GM10266 (cell line): Measurements from ENCODE around the gene NLGN1.

ENCODE experiments used
- DNase-seq: peaks from one replicate; pipeline ENCODE4 v3.0.0; 2012; ENCODE audit errors: extremely low spot score
- TF ChIP-seq, protein P1 (sequence below): IDR thresholded peaks from 2 replicates; pipeline ENCODE4 v1.5.1; 2012; ENCODE audit warnings: mild to moderate bottlenecking, low read depth; ENCODE audit not compliant: control insufficient read depth, insufficient read depth; ENCODE audit errors: missing control alignments

NLGN1 gene

DNA sequence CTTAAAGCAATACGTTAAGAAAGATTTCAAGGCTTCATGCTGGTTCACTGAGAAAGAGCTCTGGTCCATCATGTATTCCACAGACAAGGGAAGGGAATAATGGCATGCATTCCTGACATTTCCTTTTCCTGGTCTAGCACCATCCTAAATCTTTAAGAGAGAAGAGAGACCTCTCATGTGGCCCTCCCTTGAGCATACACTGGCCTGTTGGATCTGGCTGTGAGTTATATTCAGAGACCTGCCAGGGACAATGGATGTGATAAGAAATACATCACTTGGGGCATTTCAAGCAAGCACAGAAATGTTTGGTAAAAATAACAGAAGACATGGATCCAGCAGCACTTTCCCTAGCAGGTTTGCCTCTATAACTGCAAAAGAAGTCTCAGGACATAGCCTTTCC lies 507.8 kb downstream of the NLGN1 start:
- DNase-seq: no peak
- TF ChIP-seq, protein P1, sequence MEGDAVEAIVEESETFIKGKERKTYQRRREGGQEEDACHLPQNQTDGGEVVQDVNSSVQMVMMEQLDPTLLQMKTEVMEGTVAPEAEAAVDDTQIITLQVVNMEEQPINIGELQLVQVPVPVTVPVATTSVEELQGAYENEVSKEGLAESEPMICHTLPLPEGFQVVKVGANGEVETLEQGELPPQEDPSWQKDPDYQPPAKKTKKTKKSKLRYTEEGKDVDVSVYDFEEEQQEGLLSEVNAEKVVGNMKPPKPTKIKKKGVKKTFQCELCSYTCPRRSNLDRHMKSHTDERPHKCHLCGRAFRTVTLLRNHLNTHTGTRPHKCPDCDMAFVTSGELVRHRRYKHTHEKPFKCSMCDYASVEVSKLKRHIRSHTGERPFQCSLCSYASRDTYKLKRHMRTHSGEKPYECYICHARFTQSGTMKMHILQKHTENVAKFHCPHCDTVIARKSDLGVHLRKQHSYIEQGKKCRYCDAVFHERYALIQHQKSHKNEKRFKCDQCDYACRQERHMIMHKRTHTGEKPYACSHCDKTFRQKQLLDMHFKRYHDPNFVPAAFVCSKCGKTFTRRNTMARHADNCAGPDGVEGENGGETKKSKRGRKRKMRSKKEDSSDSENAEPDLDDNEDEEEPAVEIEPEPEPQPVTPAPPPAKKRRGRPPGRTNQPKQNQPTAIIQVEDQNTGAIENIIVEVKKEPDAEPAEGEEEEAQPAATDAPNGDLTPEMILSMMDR: no peak

DNA sequence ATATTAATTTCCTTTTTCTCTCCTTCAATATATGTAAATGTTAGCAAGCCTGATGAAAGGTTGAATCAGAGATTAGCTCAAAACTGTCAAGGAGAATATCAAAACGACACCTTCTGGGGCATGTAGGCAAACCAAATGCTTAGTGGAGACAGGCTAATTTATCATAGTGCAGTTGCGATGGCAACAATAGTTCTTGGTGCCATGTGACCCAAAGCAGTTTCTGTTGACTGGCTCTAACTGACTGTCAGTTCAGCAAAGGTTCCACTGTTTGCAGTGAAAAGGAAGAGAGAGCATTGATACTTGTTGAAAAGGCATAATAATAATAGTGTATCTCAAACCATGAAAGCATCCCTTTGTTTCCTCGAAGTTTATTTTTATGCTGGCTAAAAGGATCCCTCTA lies 513.9 kb downstream of the NLGN1 start:
- no peak for DNase-seq

DNA sequence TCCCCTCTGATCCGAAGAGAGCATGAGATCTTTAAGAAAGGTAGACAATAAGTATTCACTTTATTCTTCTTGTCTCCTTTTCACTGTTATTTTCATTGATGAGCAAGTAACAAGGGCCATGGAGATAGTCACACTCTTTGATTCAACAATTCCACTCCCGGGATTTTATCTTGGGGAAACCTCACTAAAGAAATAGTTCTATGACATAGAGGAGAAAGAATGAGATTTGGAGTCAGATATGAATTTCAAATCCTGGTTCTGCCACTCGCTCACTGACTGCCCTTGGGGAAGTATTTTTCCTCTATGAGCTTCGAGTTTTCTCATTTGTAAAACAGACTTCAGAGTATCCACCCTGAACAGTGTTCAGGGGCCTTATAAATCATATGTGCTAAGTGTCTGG lies 514.6 kb downstream of the NLGN1 start:
- DNase-seq: no peak
- TF ChIP-seq, protein P1: no peak

More for the DNA sequence above, 513.9 kb downstream of the NLGN1 start:
- TF ChIP-seq, protein P1: no peak

DNA sequence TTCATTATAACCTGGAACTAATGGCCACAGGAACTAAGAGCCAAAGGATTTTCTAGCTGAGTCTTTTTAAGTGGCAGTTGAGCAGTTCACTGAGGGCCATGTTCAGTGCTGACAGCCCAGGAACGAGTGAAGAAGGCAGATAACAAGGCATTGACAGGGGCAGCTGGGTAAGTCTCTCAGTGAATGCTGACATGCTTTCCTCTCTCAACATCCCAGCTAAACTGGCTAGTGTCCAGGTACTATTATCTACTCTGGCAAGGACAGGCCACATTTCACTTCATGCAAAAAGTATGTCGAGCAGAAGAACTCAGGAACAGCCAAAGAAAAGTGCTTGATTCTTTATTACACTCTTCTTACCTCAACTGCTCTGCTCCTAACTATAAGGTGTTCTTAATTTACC lies 515.9 kb downstream of the NLGN1 start:
- DNase-seq: no peak
- TF ChIP-seq, protein P1: no peak

DNA sequence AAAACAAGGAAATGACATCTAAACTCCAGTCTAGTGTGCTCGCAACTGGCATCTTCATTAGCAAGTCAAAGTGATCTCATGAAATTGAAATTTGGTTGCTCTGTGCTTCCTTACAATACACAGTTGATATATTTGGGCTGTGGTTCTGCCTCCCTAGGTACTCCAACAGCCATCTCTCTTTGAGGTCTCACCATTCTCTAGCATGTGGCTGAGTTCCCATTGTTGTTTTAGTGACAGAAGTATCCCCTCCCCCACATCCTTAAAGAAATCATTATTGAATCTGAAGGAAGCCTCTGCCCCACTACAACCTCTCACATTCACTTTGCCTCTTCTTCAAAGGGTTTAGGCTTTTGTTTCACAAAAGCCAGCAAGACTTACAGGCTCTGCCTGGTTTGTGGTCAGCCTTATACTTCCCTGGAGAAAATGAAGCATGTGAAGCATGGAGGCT lies 516.5 kb downstream of the NLGN1 start:
- TF ChIP-seq, protein P1: no peak
- DNase-seq: no peak

DNA sequence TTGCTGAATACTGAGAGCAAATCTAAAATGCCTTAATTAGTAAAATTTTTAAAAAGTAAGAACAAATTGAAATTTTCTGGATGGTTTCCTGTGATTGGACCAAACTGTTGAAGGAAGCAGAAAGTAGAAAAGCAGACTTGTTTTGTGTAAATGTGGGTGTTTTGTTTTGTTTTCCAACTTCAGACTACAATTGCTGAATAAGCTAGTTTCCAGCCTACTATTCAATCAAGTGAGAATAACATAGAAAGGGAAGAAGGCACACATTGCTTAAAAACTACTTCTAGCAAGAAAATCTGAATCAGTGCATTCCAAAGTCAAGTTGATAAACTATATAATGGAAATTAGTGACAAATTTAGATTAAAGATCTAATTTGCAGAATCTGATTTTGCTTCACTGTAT lies 519.3 kb downstream of the NLGN1 start:
- TF ChIP-seq, protein P1: no peak

DNA sequence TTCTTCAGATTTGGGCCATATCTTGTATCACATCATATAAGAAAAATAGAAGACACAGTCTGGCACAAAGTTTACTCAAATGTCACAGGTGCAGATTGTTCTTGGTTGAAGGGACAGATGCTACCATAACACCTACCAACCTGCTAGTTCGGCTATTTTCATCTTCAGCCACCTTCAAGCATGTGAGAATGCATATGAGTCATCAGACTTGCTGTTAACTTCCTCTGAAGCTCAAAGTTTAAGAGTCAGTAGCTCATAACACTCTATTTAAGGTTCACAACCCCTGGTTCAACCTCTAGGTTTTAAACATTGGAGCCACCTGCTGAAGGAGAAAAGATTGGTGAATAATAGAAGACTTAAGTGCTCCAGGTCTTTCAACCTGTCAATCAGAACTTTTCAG lies 522.8 kb downstream of the NLGN1 start:
- no peak for DNase-seq
- TF ChIP-seq, protein P1: no peak

More for the DNA sequence above, 519.3 kb downstream of the NLGN1 start:
- no peak for DNase-seq
